Fibroblast of mammary gland (primary cell): Measurements from ENCODE around the gene GMPR.
"Not testable (repeated sequence)": the region's sequence is repeated elsewhere in the genome, so short reads cannot be mapped to it uniquely, and the experiment has no call there.

ENCODE experiments used
- DNase-seq: peaks from one replicate; pipeline ENCODE4 v3.0.0-alpha.2; 2010; ENCODE audit warnings: low read depth
- H3K4me3 ChIP-seq: 2 replicates; pipeline ENCODE4 v1.5.1; 2011; ENCODE audit warnings: low read depth, mild to moderate bottlenecking, low read length, moderate library complexity; ENCODE audit not compliant: control insufficient read depth
- TF ChIP-seq, protein P1 (sequence below): conservative IDR thresholded peaks from 2 replicates; pipeline ENCODE4 v1.5.1; 2011; ENCODE audit warnings: low read depth, low read length, inconsistent platforms; ENCODE audit not compliant: control insufficient read depth, insufficient read depth

Gene GMPR

DNA sequence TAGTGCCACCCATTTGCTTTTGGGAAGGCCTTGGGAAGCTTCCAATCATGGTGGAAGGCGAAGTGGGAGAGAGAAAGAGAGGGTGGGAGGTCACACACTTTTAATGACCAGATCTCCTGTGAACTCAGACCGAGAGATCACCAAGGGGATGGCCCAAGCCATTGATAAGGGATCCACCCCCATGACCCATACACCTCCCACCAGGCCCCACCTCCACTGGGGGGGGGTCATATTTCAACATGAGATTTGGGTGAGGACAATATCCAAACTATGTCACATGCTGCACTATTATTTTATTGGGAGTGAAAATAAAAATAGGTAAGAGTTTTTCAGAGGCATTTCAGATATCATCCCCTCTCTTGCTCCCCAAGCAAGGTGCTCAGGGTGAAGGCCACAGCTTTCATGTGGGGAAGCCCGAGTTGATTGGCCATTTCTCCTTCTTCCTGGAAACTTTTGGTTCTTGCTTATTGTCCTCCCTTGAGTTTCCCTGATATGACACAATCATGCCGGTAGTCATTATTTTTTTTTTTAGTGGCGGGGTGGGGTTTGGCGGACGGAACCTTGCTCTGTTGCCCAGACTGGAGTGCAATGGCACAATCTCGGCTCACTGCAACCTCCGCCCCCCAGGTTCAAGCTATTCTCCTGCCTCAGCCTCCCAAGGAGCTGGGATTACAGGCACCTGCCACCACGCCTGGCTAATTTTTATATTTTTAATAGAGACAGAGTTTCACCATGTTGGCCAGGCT lies 15.2 kb downstream of the GMPR start:
- DNase-seq, result no peak
- no peak overlapping the region for H3K4me3 ChIP-seq
- TF ChIP-seq, protein P1, sequence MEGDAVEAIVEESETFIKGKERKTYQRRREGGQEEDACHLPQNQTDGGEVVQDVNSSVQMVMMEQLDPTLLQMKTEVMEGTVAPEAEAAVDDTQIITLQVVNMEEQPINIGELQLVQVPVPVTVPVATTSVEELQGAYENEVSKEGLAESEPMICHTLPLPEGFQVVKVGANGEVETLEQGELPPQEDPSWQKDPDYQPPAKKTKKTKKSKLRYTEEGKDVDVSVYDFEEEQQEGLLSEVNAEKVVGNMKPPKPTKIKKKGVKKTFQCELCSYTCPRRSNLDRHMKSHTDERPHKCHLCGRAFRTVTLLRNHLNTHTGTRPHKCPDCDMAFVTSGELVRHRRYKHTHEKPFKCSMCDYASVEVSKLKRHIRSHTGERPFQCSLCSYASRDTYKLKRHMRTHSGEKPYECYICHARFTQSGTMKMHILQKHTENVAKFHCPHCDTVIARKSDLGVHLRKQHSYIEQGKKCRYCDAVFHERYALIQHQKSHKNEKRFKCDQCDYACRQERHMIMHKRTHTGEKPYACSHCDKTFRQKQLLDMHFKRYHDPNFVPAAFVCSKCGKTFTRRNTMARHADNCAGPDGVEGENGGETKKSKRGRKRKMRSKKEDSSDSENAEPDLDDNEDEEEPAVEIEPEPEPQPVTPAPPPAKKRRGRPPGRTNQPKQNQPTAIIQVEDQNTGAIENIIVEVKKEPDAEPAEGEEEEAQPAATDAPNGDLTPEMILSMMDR, result no peak

DNA sequence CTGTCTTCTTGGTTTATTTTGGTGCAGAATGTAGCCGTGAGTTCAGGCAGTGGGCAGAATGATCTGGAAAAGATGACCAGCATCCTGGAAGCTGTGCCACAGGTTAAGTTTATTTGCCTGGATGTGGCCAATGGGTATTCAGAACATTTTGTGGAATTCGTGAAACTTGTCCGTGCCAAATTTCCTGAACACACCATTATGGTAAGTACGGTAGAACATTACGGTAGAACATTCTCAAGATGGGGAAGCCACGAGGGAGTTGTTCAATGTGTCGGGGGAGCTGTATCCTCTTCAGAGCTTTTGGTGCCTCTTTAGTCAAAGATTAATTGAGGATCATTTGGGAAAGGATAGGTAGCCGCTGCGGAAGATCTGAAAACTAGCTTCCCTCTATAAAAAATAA lies 16.1 kb downstream of the GMPR start:
- no peak overlapping the region for H3K4me3 ChIP-seq
- TF ChIP-seq, protein P1, result no peak
- DNase-seq, result no peak

DNA sequence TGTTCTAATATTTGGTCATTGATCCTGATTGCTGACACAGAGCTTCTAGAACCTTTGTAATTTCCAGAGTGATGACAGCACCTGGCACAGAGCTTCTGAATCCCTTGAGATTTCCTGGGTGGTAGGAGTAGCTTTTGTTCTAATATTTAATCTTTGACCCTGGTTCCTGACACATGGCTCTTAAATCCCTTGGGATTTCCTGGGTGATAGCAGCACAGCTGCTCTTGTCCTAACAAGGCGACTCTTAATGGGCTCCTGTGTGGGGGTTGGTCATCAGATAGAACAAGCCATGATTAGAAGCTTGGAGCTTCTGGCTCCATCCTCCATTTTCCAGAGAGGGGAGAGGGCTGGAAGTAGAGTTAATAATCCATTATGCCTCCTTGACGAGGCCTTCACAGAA lies 18.4 kb downstream of the GMPR start:
- no peak for DNase-seq
- H3K4me3 ChIP-seq, result no peak overlapping the region
- TF ChIP-seq, protein P1, result no peak

GRCh38 chr6:16257999-16258708 lies 19.8 kb downstream of the GMPR start:
- TF ChIP-seq, protein P1, result no peak
- no peak for DNase-seq
- no peak overlapping the region for H3K4me3 ChIP-seq

- H3K4me3 ChIP-seq, result no peak overlapping the region
- no peak for DNase-seq
- TF ChIP-seq, protein P1, result no peak
These were observed 20.3 kb downstream of the GMPR start for GRCh38 chr6:16258709-16259075.

DNA sequence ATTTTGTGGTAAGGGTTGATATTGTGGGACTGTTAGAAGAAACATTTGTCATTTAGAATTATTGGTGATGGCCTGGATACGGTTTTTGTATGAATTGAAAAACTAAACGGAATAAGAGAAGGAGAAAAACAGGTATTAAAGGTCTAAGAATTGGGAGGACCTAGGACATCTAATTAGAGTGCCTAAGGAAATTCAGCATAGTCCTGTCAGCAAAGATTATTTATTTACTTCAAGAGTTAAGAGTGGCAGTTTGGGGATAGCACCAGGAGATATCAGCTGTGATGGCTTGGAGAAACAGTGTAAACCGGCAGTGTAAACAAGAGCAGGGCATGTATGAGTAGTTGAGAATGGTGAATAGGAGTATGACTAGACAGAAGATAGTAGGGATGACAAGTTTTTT lies 21.2 kb downstream of the GMPR start:
- not testable (repeated sequence) for H3K4me3 ChIP-seq, DNase-seq

GRCh38 chr6:16260602-16261001 lies 22.2 kb downstream of the GMPR start:
- not testable (repeated sequence) for DNase-seq, H3K4me3 ChIP-seq

GRCh38 chr6:16262773-16263172 lies 24.4 kb downstream of the GMPR start:
- not testable (repeated sequence) for DNase-seq, H3K4me3 ChIP-seq

DNA sequence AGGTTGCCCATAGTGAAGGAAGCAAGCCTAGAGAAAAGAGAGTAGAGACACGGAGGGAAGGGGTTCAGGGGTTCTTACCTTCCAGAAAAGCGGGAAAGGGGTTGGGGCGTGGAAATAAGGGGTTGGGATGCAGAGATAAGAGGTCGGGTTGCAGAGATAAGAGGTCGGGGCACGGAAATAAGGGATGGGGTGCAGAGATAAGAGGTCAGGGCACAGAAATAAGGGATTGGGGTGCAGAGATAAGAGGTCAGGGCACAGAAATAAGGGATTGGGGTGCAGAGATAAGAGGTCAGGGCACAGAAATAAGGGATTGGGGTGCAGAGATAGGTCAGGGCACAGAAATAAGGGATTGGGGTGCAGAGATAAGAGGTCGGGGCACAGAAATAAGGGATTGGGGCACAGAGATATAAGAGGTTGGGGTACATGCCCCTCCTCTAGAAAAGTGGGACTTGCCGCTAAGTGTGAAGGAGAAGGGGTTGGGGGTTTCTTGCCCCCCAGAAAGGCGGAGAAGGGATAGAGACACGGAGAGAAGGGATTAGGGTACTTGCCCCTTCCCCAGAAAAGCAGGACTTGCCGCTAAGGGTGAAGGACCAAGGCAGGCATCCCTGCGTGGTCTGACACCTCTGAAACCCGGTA lies 25.2 kb downstream of the GMPR start:
- H3K4me3 ChIP-seq, DNase-seq: not testable (repeated sequence)
